GM12878 (cell line): ENCODE measurements around the gene PTPN13. TPM values are rescaled to one million over a fixed set of nuclear protein-coding genes. Genes with fewer than 3 reads are reported as not detected.
A peak's percentile ranks its signal among the peaks of the same experiment; 100 is the strongest.

Source experiments
- ATAC-seq: fragments of 200-7000 bp; cut with Tn5 transposase; 3 replicates; pipeline ENCODE4 v1.9.1; 2020; ENCODE audit warnings: mild to moderate bottlenecking, moderate library complexity
- BruUV-seq: library from RNA; stranded (reverse); fragments of 400-500 nt; replicated peaks from 2 replicates; lab custom pipeline; 2021; lab: Mats Ljungman, UMichigan
- CTCF ChIA-PET: fragments of 300-600 bp; sonication (Branson Sonifier 250); formaldehyde crosslinking; extraction: SDS; loops from one replicate; lab custom pipeline; 2021; ENCODE audit warnings: inconsistent platforms; lab: Yijun Ruan, JAX
- POLR2A ChIA-PET: fragments of 350-600 bp; formaldehyde crosslinking; extraction: SDS; loops from one replicate; lab custom pipeline; 2021; ENCODE audit warnings: inconsistent platforms; lab: Charles Lee
- RAD21 ChIA-PET: fragments of 300-600 bp; sonication (Branson Sonifier 250); formaldehyde crosslinking; loops from one replicate; lab custom pipeline; 2023; ENCODE audit warnings: antibody characterized with exemption; ENCODE audit not compliant: unreplicated experiment; lab: Charles Lee
- SMC1A ChIA-PET: fragments of 300-600 bp; sonication (Branson Sonifier 250); formaldehyde crosslinking; loops from one replicate; lab custom pipeline; 2023; ENCODE audit not compliant: unreplicated experiment, uncharacterized antibody; lab: Charles Lee
- DNase-seq: peaks from one replicate; pipeline ENCODE4 v3.0.0-alpha.2; 2011; ENCODE audit warnings: low read depth, low spot score
- FAIRE-seq: peaks from 3 replicates; lab custom pipeline; 2011; peaks lifted over from hg19 to GRCh38; lab: Jason Lieb, UNC
- H2AFZ ChIP-seq: 2 replicates; pipeline ENCODE4 v1.6.0; 2011; ENCODE audit warnings: low read depth, low read length, control low read depth; ENCODE audit not compliant: control insufficient read depth
- H3K27ac ChIP-seq: 2 replicates; pipeline ENCODE4 v1.5.1; 2011; ENCODE audit warnings: control low read depth; ENCODE audit not compliant: control insufficient read depth, insufficient read depth
- H3K27me3 ChIP-seq, 2 experiments: replicated peaks in 1 of 2; 2 replicates each; pipeline versions ENCODE4 v1.6.0 to v1.6.1; 2011; ENCODE audit warnings: low read length in 1 of 2; ENCODE audit not compliant: control insufficient read depth in 2 of 2, insufficient read depth in 2 of 2
- H3K36me3 ChIP-seq, 2 experiments: 2 replicates each; pipeline ENCODE4 v1.5.1; 2011; ENCODE audit warnings: low read length in 1 of 2; ENCODE audit not compliant: control insufficient read depth in 2 of 2, insufficient read depth in 2 of 2
- H3K4me1 ChIP-seq: 2 replicates; pipeline ENCODE4 v1.6.1; 2011; ENCODE audit warnings: mild to moderate bottlenecking, low read length, moderate library complexity, mixed read lengths; ENCODE audit not compliant: control insufficient read depth, insufficient read depth
- H3K4me2 ChIP-seq: 2 replicates; pipeline ENCODE4 v1.6.0; 2011; ENCODE audit warnings: control low read depth; ENCODE audit not compliant: control insufficient read depth, insufficient read depth
- H3K4me3 ChIP-seq: fragments of 200-600 bp; sonication (generic); 2 replicates; pipeline ENCODE4 v1.5.1; 2016
- H3K79me2 ChIP-seq: 2 replicates; pipeline ENCODE4 v1.6.0; 2011; ENCODE audit warnings: low read length; ENCODE audit not compliant: control insufficient read depth, insufficient read depth
- H3K9ac ChIP-seq: 2 replicates; pipeline ENCODE4 v1.8.0; 2011; ENCODE audit warnings: low read length, control low read depth, mixed read lengths; ENCODE audit not compliant: control insufficient read depth, insufficient read depth
- H3K9me3 ChIP-seq: replicated peaks from 3 replicates; pipeline ENCODE4 v1.5.1; 2011; ENCODE audit warnings: mild to moderate bottlenecking, low read length; ENCODE audit not compliant: control insufficient read depth, insufficient read depth
- H4K20me1 ChIP-seq: 2 replicates; pipeline ENCODE4 v1.6.0; 2011; ENCODE audit not compliant: control insufficient read depth, insufficient read depth
- CREB1 ChIP-seq: IDR thresholded peaks from 2 replicates; pipeline ENCODE4 v1.6.1; 2012; ENCODE audit warnings: low read depth, mild to moderate bottlenecking, inconsistent platforms
- CTCF ChIP-seq, 3 experiments: IDR thresholded peaks in 2 of 3; conservative IDR thresholded peaks in 1 of 3; 2 replicates each; pipeline ENCODE4 v1.5.1; 2011; ENCODE audit warnings: low read depth in 3 of 3, low read length in 3 of 3, mild to moderate bottlenecking in 3 of 3, control low read depth in 2 of 3, moderate library complexity in 2 of 3, inconsistent platforms in 1 of 3, mixed read lengths in 1 of 3; ENCODE audit not compliant: control insufficient read depth in 2 of 3, insufficient read depth in 1 of 3; ENCODE audit errors: extremely low read depth in 1 of 3
- EED ChIP-seq: sonication (generic); IDR thresholded peaks from 2 replicates; pipeline ENCODE4 v1.6.1; 2016; ENCODE audit warnings: antibody characterized with exemption, low read depth
- EGR1 ChIP-seq, 2 experiments: IDR thresholded peaks; 1 replicate in 1 of 2; 2 replicates in 1 of 2; pipeline ENCODE4 v1.6.1; 2011 to 2012; ENCODE audit warnings: low read depth in 2 of 2, low read length in 2 of 2, borderline replicate concordance in 1 of 2, mild to moderate bottlenecking in 1 of 2, moderate library complexity in 1 of 2
- FOXK2 ChIP-seq: fragments of 450-650 bp; IDR thresholded peaks from 2 replicates; pipeline ENCODE4 v1.6.1; 2017; ENCODE audit warnings: mild to moderate bottlenecking, moderate library complexity
- HDAC2 ChIP-seq: fragments of 200-600 bp; sonication (generic); IDR thresholded peaks from 2 replicates; pipeline ENCODE4 v1.6.1; 2017
- NFIC ChIP-seq: IDR thresholded peaks from 2 replicates; pipeline ENCODE4 v1.6.1; 2012; ENCODE audit warnings: low read depth, mild to moderate bottlenecking, inconsistent platforms, low read length, moderate library complexity
- RAD21 ChIP-seq: IDR thresholded peaks from 2 replicates; pipeline ENCODE4 v1.6.1; 2011; ENCODE audit warnings: mild to moderate bottlenecking, low read depth, low read length, moderate library complexity; ENCODE audit not compliant: insufficient read depth
- RBBP5 ChIP-seq: fragments of 200-600 bp; sonication (generic); conservative IDR thresholded peaks from 2 replicates; pipeline ENCODE4 v1.6.1; 2016
- RFX5 ChIP-seq: IDR thresholded peaks from 2 replicates; pipeline ENCODE4 v1.6.1; 2011; ENCODE audit warnings: low read depth, low read length, improper control_type of control experiment
- SMAD5 ChIP-seq: IDR thresholded peaks from 2 replicates; pipeline ENCODE4 v1.6.1; 2016; ENCODE audit warnings: antibody characterized with exemption, low read depth
- SMC3 ChIP-seq: IDR thresholded peaks from 2 replicates; pipeline ENCODE4 v1.6.1; 2011; ENCODE audit warnings: low read length, improper control_type of control experiment, borderline replicate concordance
- ZNF384 ChIP-seq: IDR thresholded peaks from 2 replicates; pipeline ENCODE4 v1.6.1; 2012; ENCODE audit warnings: low read depth, mild to moderate bottlenecking, low read length, improper control_type of control experiment, borderline replicate concordance
- WGBS: methylation state at CpG from one replicate; pipeline ENCODE4 v1.1.6; 2016; ENCODE audit warnings: low lambda C conversion rate; ENCODE audit not compliant: insufficient replicate concordance, insufficient coverage; ENCODE audit errors: missing lambda C conversion rate; 5-methylcytosine and 5-hydroxymethylcytosine counted together
- in situ Hi-C: fragments of 300-500 bp; cut with MboI; formaldehyde crosslinking; loops from 9 replicates; pipeline ENCODE4 v1.14.3; 2018; ENCODE audit warnings: mixed read lengths
- intact Hi-C: fragments of 100-400 bp; cut with micrococcal nuclease; formaldehyde crosslinking; loops from one replicate; pipeline ENCODE4 v1.14.2; 2022; ENCODE audit not compliant: unreplicated experiment
- polyA plus RNA-seq, 11 experiments: library from polyadenylated mRNA; depleted of rRNA in 4 of 11; unstranded in 6 of 11; stranded (reverse) in 5 of 11; fragments of >200 nt; fragmentation: Nextera tagmentation in 4 of 11; fragmentation: Illumina TruSeq in 1 of 11; extraction: Ambion mirVana in 4 of 11; extraction: Trizol in 1 of 11; gene quantifications; 1 replicate in 1 of 11; 2 replicates in 10 of 11; pipeline versions ENCODE4 v1.2.1 to v1.2.3, GENCODE V29; 2011 to 2016; ENCODE audit warnings: inconsistent platforms in 2 of 11, missing spikeins in 2 of 11, low read depth in 1 of 11
- total RNA-seq, 4 experiments: library from RNA; depleted of rRNA in 3 of 4; stranded (reverse); fragments of >200 nt in 3 of 4; fragmentation: Illumina TruSeq in 1 of 4; extraction: Trizol in 1 of 4; gene quantifications; 2 replicates each; pipeline versions ENCODE4 v1.2.1 to v1.2.3, GENCODE V29; 2013 to 2021
- TF ChIP-seq, protein P1 (sequence below): IDR thresholded peaks from 2 replicates; pipeline ENCODE4 v1.6.1; 2012; ENCODE audit warnings: low read length, inconsistent platforms

PTPN13 gene
- total and polyA plus RNA-seq, 10 of the 15 experiments (the other 5 are each of a cell fraction or from before 2014, with no cell fraction given) = 8.5 to 69.4 (median 33.9) TPM

- Histone ChIP-seq H3K4me3 (no peak overlapping the region), H4K20me1 (no peaks in the 10 kb centered on the region), H3K9me3 (no peaks in the 10 kb centered on the region), H3K27me3 (no peaks in the 10 kb centered on the region), H3K27ac (no peak overlapping the region), H3K4me2 (no peak overlapping the region), H3K4me1 (no peaks in the 10 kb centered on the region), H3K36me3 (no peaks in the 10 kb centered on the region), H2AFZ (no peak overlapping the region), H3K79me2 (no peaks in the 10 kb centered on the region), H3K9ac (no peak overlapping the region)
- no TSS peak for BruUV-seq
- DNase-seq = no peak
- POLR2A ChIA-PET = no interaction called here
- FAIRE-seq = no peak
- intact Hi-C loops = no loop called here
- in situ Hi-C loops = no loop called here
- no peak for ATAC-seq
- 84% methylated on average over 2 of the region's 2 CpGs for WGBS
- no peak for TF ChIP-seq FOXK2
- TF ChIP-seq RFX5 = no peak
- TF ChIP-seq ZNF384 = no peak
- no peak for TF ChIP-seq RBBP5
- SMC1A ChIA-PET = interaction anchor here (0.8 to 5.6 kb wide), 12 partner anchors 8 to 68 kb away, joined by 3 to 49 read pairs (median 5); no protein-coding TSS in a partner anchor
- RAD21 ChIA-PET = interaction anchor here (1.1 to 3.8 kb wide), 3 partner anchors 23 to 66 kb away, joined by 3 to 71 read pairs (median 18); no protein-coding TSS in a partner anchor
- CTCF ChIA-PET = interaction anchor here (1.5 to 3.0 kb wide), 8 partner anchors 8 to 332 kb away, joined by 4 to 58 read pairs (median 11); partner anchors contain the start of gene PTPN13
Measured at GRCh38 chr4:86563416-86563815, 30.7 kb upstream of the PTPN13 start.

DNA sequence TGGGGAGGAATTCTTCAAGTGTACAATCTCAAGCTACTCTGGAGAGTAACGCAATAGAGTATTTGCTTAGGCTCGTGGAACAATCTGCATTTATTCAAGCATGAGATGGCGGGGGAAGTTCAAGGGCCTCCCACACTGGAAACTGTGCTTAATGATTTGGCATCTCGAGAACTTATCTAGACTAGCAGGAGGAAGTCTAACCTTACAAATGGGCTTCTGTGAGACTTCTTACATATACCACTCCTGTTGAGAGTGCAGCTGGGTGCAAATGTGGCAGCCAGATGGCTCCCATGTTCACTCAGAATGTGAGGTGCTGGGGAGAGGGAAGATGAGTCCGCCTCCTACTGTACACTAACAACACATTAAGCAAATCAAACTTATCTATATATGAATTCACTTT lies 29.3 kb upstream of the PTPN13 start:
- DNase-seq (no peak), ATAC-seq (peak; percentile 52), FAIRE-seq (no peak)
- in situ Hi-C loops = no loop called here
- POLR2A ChIA-PET = interaction anchor here (0.6 to 1.6 kb wide), 8 partner anchors 9 to 36 kb away, joined by 3 to 4 read pairs (median 4); partner anchors contain the start of gene PTPN13
- Histone ChIP-seq H3K36me3 (no peaks in the 10 kb centered on the region), H3K79me2 (no peaks in the 10 kb centered on the region), H3K27ac (no peak overlapping the region), H3K4me1 (no peaks in the 10 kb centered on the region; the same call in 1 of the 2 replicates), H2AFZ (no peak overlapping the region), H3K9ac (no peak overlapping the region), H4K20me1 (no peaks in the 10 kb centered on the region), H3K27me3 (no peaks in the 10 kb centered on the region), H3K4me3 (no peak overlapping the region), H3K4me2 (no peak overlapping the region), H3K9me3 (no peaks in the 10 kb centered on the region)
- RAD21 ChIA-PET = interaction anchor here (0.5 to 3.8 kb wide), 19 partner anchors 10 to 494 kb away, joined by 3 to 71 read pairs (median 3); partner anchors contain the start of gene PTPN13
- no TSS peak for BruUV-seq
- WGBS = 2% methylated on average over 5 of the region's 5 CpGs
- CTCF ChIA-PET = interaction anchor here (0.6 to 3.0 kb wide), 26 partner anchors 8 to 330 kb away, joined by 3 to 58 read pairs (median 3); partner anchors contain the start of gene PTPN13
- intact Hi-C loops = no loop called here
- SMC1A ChIA-PET = interaction anchor here (0.7 to 5.6 kb wide), 27 partner anchors 9 to 330 kb away, joined by 3 to 49 read pairs (median 4); no protein-coding TSS in a partner anchor
- 0 out of 2 replicates have a peak, but pooled peaks have one; percentile 12 for TF ChIP-seq EED
- TF ChIP-seq HDAC2 = no peak
- TF ChIP-seq RAD21 = peak; percentile 56; the same call in 1 of the 2 replicates
- TF ChIP-seq SMC3 = peak; percentile 22; the same call in 1 of the 2 replicates
- no peak for TF ChIP-seq CREB1
- TF ChIP-seq RBBP5 = no peak
- peak in 1 of 3 experiments; percentile 50; a peak in 2 of 6 replicates for TF ChIP-seq CTCF (IDR thresholded peaks at IDR 0.05 in 2 of 3, conservative IDR thresholded peaks at IDR 0.05 in 1 of 3; ENCODE audit: control insufficient read depth in 2 of 3, extremely low read depth in 1 of 3, insufficient read depth in 1 of 3, low read depth in 3 of 3, low read length in 3 of 3)
- TF ChIP-seq, protein P1, sequence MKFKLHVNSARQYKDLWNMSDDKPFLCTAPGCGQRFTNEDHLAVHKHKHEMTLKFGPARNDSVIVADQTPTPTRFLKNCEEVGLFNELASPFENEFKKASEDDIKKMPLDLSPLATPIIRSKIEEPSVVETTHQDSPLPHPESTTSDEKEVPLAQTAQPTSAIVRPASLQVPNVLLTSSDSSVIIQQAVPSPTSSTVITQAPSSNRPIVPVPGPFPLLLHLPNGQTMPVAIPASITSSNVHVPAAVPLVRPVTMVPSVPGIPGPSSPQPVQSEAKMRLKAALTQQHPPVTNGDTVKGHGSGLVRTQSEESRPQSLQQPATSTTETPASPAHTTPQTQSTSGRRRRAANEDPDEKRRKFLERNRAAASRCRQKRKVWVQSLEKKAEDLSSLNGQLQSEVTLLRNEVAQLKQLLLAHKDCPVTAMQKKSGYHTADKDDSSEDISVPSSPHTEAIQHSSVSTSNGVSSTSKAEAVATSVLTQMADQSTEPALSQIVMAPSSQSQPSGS = no peak
- peak in 1 of 2 experiments; percentile 63; a peak in 1 of 3 replicates for TF ChIP-seq EGR1 (IDR thresholded peaks at IDR 0.05; ENCODE audit: borderline replicate concordance in 1 of 2, low read depth in 2 of 2, low read length in 2 of 2)
- TF ChIP-seq NFIC = 0 out of 2 replicates have a peak, but pooled peaks have one; percentile 11
- no peak for TF ChIP-seq SMAD5
